Liver (tissue), 9 donors: ENCODE results near the gene MYH7B. TPM values are rescaled to one million over a fixed set of nuclear protein-coding genes. Genes with fewer than 3 reads are reported as not detected.

Source experiments
- DNase-seq: peaks from one replicate; pipeline ENCODE4 v3.0.0-alpha.2; 2017; ENCODE audit warnings: low spot score
- H3K27ac ChIP-seq, 2 donors: one replicate each; pipeline ENCODE4 v1.7.0; 2013; ENCODE audit warnings: inconsistent platforms in 2 of 2, low read length in 2 of 2, control low read depth in 1 of 2, low read depth in 1 of 2, mild to moderate bottlenecking in 1 of 2
- H3K27me3 ChIP-seq, 4 donors: one replicate each; pipeline versions ENCODE4 v1.6.1 to v1.7.0; 2013; ENCODE audit warnings: low read length in 3 of 4, inconsistent platforms in 1 of 4, mild to moderate bottlenecking in 1 of 4, moderate library complexity in 1 of 4; ENCODE audit not compliant: control insufficient read depth in 4 of 4, insufficient read depth in 4 of 4
- H3K36me3 ChIP-seq, 4 donors: one replicate each; pipeline versions ENCODE4 v1.6.1 to v1.7.0; 2013; ENCODE audit warnings: low read length in 3 of 4, mild to moderate bottlenecking in 3 of 4, low read depth in 1 of 4, moderate library complexity in 1 of 4; ENCODE audit not compliant: control insufficient read depth in 4 of 4, insufficient read depth in 3 of 4
- H3K4me1 ChIP-seq, 4 donors: one replicate each; pipeline versions ENCODE4 v1.6.1 to v1.7.0; 2013; ENCODE audit warnings: low read length in 3 of 4, mild to moderate bottlenecking in 3 of 4, moderate library complexity in 1 of 4; ENCODE audit not compliant: control insufficient read depth in 4 of 4, insufficient read depth in 4 of 4
- H3K4me3 ChIP-seq, 3 donors: one replicate each; pipeline versions ENCODE4 v1.6.1 to v1.7.0; 2013; ENCODE audit warnings: low read length in 3 of 3, control low read depth in 1 of 3, low read depth in 1 of 3, mild to moderate bottlenecking in 1 of 3
- H3K9ac ChIP-seq, 2 donors: one replicate each; pipeline ENCODE4 v1.7.0; 2013; ENCODE audit warnings: low read length in 2 of 2, mild to moderate bottlenecking in 2 of 2, moderate library complexity in 2 of 2, control low read depth in 1 of 2, low read depth in 1 of 2
- H3K9me3 ChIP-seq, 4 donors: one replicate each; pipeline versions ENCODE4 v1.6.1 to v1.7.0; 2013; ENCODE audit warnings: low read length in 3 of 4; ENCODE audit not compliant: control insufficient read depth in 4 of 4
- ATF3 ChIP-seq: IDR thresholded peaks from 2 replicates; pipeline ENCODE4 v1.6.1; 2016; ENCODE audit warnings: antibody characterized with exemption
- CTCF ChIP-seq: fragments of 150-350 bp; IDR thresholded peaks from 2 replicates; pipeline ENCODE4 v1.5.1; 2017; ENCODE audit warnings: improper control_type of control experiment, low read depth, low read length; ENCODE audit not compliant: missing input control
- EGR1 ChIP-seq, 2 donors: IDR thresholded peaks; 2 replicates each; pipeline ENCODE4 v1.6.1; 2016 to 2018; ENCODE audit warnings: antibody characterized with exemption in 2 of 2, low read depth in 2 of 2
- FOXA1 ChIP-seq: IDR thresholded peaks from 2 replicates; pipeline ENCODE4 v1.6.1; 2016; ENCODE audit warnings: antibody characterized with exemption
- FOXA2 ChIP-seq: IDR thresholded peaks from 2 replicates; pipeline ENCODE4 v1.6.1; 2016; ENCODE audit warnings: antibody characterized with exemption
- GABPA ChIP-seq, 2 donors: IDR thresholded peaks in 1 of 2; conservative IDR thresholded peaks in 1 of 2; 2 replicates each; pipeline ENCODE4 v1.6.1; 2016; ENCODE audit warnings: antibody characterized with exemption in 2 of 2, mild to moderate bottlenecking in 1 of 2, moderate library complexity in 1 of 2
- HNF4A ChIP-seq, 2 donors: conservative IDR thresholded peaks; 2 replicates each; pipeline ENCODE4 v1.6.1; 2016; ENCODE audit warnings: antibody characterized with exemption in 2 of 2, mild to moderate bottlenecking in 2 of 2
- HNF4G ChIP-seq: IDR thresholded peaks from 2 replicates; pipeline ENCODE4 v1.6.1; 2016; ENCODE audit warnings: antibody characterized with exemption
- JUND ChIP-seq, 2 donors: IDR thresholded peaks; 2 replicates each; pipeline ENCODE4 v1.6.1; 2016; ENCODE audit warnings: antibody characterized with exemption in 2 of 2
- MAX ChIP-seq: IDR thresholded peaks from 2 replicates; pipeline ENCODE4 v1.6.1; 2016; ENCODE audit warnings: antibody characterized with exemption
- NR2F2 ChIP-seq: IDR thresholded peaks from 2 replicates; pipeline ENCODE4 v1.6.1; 2016; ENCODE audit warnings: antibody characterized with exemption
- RAD21 ChIP-seq, 2 donors: IDR thresholded peaks; 2 replicates each; pipeline ENCODE4 v1.6.1; 2016; ENCODE audit warnings: antibody characterized with exemption in 2 of 2, mild to moderate bottlenecking in 2 of 2
- REST ChIP-seq: IDR thresholded peaks from 2 replicates; pipeline ENCODE4 v1.6.1; 2016; ENCODE audit warnings: antibody characterized with exemption, mild to moderate bottlenecking
- RXRA ChIP-seq, 2 donors: IDR thresholded peaks; 2 replicates each; pipeline ENCODE4 v1.6.1; 2017 to 2018; ENCODE audit warnings: antibody characterized with exemption in 2 of 2, mild to moderate bottlenecking in 1 of 2
- SP1 ChIP-seq: IDR thresholded peaks from 2 replicates; pipeline ENCODE4 v1.6.1; 2018; ENCODE audit warnings: antibody characterized with exemption, mild to moderate bottlenecking
- TAF1 ChIP-seq: conservative IDR thresholded peaks from 2 replicates; pipeline ENCODE4 v1.6.1; 2016; ENCODE audit warnings: antibody characterized with exemption, mild to moderate bottlenecking
- YY1 ChIP-seq: IDR thresholded peaks from 2 replicates; pipeline ENCODE4 v1.6.1; 2016; ENCODE audit warnings: antibody characterized with exemption, mild to moderate bottlenecking
- ZBTB33 ChIP-seq: IDR thresholded peaks from 2 replicates; pipeline ENCODE4 v1.6.1; 2016; ENCODE audit warnings: antibody characterized with exemption
- WGBS: extraction: QIAGEN DNeasy Blood & Tissue Kit; methylation state at CpG from one replicate; pipeline ENCODE4 v1.1.7; 2013; 5-methylcytosine and 5-hydroxymethylcytosine counted together
- polyA plus RNA-seq, 2 donors: library from polyadenylated mRNA; stranded (reverse) in 1 of 2; unstranded in 1 of 2; fragments of 200-250 nt in 1 of 2; fragments of >200 nt in 1 of 2; fragmentation: Nextera tagmentation in 1 of 2; extraction: Ambion mirVana in 1 of 2; gene quantifications; one replicate each; pipeline versions ENCODE4 v1.2.1 to v1.2.3, GENCODE V29; 2013 to 2015
- total RNA-seq, 2 donors: library from RNA; depleted of rRNA; stranded (reverse); fragments of >200 nt; gene quantifications; one replicate each; pipeline ENCODE4 v1.2.3, GENCODE V29; 2014
- donor health status: healthy.
- donor health status: healthy.
- donor health status: healthy.
- donor health status: healthy.
- donor health status: healthy.

Gene MYH7B
- total and polyA plus RNA-seq, 4 donors = 0.12 to 0.33 (median 0.24) TPM

GRCh38 chr20:34974246-34974645 lies 18.6 kb downstream of the MYH7B start:
- Histone ChIP-seq H3K4me1 (no peaks in the 10 kb centered on the region), H3K9ac (no peak overlapping the region), H3K27ac (no peak overlapping the region), H3K27me3 (no peaks in the 10 kb centered on the region), H3K9me3 (no peaks in the 10 kb centered on the region), H3K4me3 (no peak overlapping the region), H3K36me3 (no peaks in the 10 kb centered on the region)
- 87% methylated on average over 4 of the region's 4 CpGs for WGBS
- TF ChIP-seq EGR1 (IDR thresholded peaks at IDR 0.05; ENCODE audit: low read depth in 2 of 2) (no peak), CTCF (no peak), GABPA (IDR thresholded peaks at IDR 0.05 in 1 of 2, conservative IDR thresholded peaks at IDR 0.05 in 1 of 2) (no peak), JUND (IDR thresholded peaks at IDR 0.05) (no peak), TAF1 (no peak), RAD21 (IDR thresholded peaks at IDR 0.05) (no peak), ZBTB33 (no peak), ATF3 (no peak), MAX (no peak), YY1 (no peak), HNF4G (no peak), FOXA2 (no peak), RXRA (IDR thresholded peaks at IDR 0.05) (no peak)
- DNase-seq = no peak

GRCh38 chr20:34976286-34976685 lies 20.6 kb downstream of the MYH7B start:
- Histone ChIP-seq H3K9me3 (no peaks in the 10 kb centered on the region), H3K9ac (no peak overlapping the region), H3K4me3 (no peak overlapping the region), H3K27ac (no peak overlapping the region), H3K27me3 (no peaks in the 10 kb centered on the region), H3K36me3 (no peaks in the 10 kb centered on the region), H3K4me1 (no peaks in the 10 kb centered on the region)
- no peak for DNase-seq
- 89% methylated on average over 12 of the region's 12 CpGs for WGBS
- TF ChIP-seq SP1 (no peak), RAD21 (IDR thresholded peaks at IDR 0.05) (no peak), TAF1 (no peak), JUND (IDR thresholded peaks at IDR 0.05) (no peak), RXRA (IDR thresholded peaks at IDR 0.05) (no peak), FOXA2 (no peak), CTCF (no peak), YY1 (no peak), HNF4G (no peak), FOXA1 (no peak), ATF3 (no peak), HNF4A (conservative IDR thresholded peaks at IDR 0.05) (no peak), MAX (no peak), NR2F2 (no peak), EGR1 (IDR thresholded peaks at IDR 0.05; ENCODE audit: low read depth in 2 of 2) (no peak), REST (no peak)
